Posterior cingulate gyrus (tissue), 11 donors: ENCODE data around the gene NACA2.
"Not testable (repeated sequence)": the region's sequence is repeated elsewhere in the genome, so short reads cannot be mapped to it uniquely, and the experiment has no call there.

ENCODE experiments used
- DNase-seq, 10 donors: peaks; one replicate each; pipeline versions ENCODE4 v3.0.0 to v3.0.0-alpha.2; 2020 to 2021; ENCODE audit warnings: mixed read lengths in 3 of 10
- intact Hi-C: fragments of 100-400 bp; cut with DNase I; formaldehyde crosslinking; loops from one replicate; pipeline ENCODE4 v1.15.1; 2023

The NACA2 gene

GRCh38 chr17:61591018-61591417 is at the start of gene NACA2:
TSS of gene NACA2 (minus strand) at chr17:61591219. CDS start at chr17:61591180, 39 bp downstream.
- intact Hi-C loops: no loop called here
- no peak for DNase-seq

- DNase-seq: no peak
- intact Hi-C loops: no loop called here
Measured at GRCh38 chr17:61639818-61640217, 48.8 kb upstream of the NACA2 start.

- no peak for DNase-seq
- intact Hi-C loops: no loop called here
Measured at GRCh38 chr17:61638087-61638486, 47.1 kb upstream of the NACA2 start.

GRCh38 chr17:61635913-61636432 is 45.0 kb upstream of the NACA2 start:
- peak in 1 of 10 donors; percentile 9 for DNase-seq
- intact Hi-C loops: no loop called here

- intact Hi-C loops: no loop called here
- no peak for DNase-seq
Measured at GRCh38 chr17:61634942-61635538, 44.0 kb upstream of the NACA2 start.

- intact Hi-C loops: no loop called here
- DNase-seq: no peak
Measured at GRCh38 chr17:61634011-61634539, 43.1 kb upstream of the NACA2 start.

- no peak for DNase-seq
- intact Hi-C loops: no loop called here
Measured at GRCh38 chr17:61632826-61633225, 41.8 kb upstream of the NACA2 start.

- no peak for DNase-seq
- intact Hi-C loops: no loop called here
Measured at GRCh38 chr17:61631800-61632199, 40.8 kb upstream of the NACA2 start.

- intact Hi-C loops, DNase-seq: not testable (repeated sequence)
Measured at GRCh38 chr17:61628158-61628557, 37.1 kb upstream of the NACA2 start.

GRCh38 chr17:61627658-61628057 is 36.6 kb upstream of the NACA2 start:
- DNase-seq: no peak
- intact Hi-C loops: no loop called here

- intact Hi-C loops: no loop called here
- DNase-seq: no peak
Measured at GRCh38 chr17:61627125-61627524, 36.1 kb upstream of the NACA2 start.

- intact Hi-C loops: no loop called here
- DNase-seq: no peak
Measured at GRCh38 chr17:61625564-61625963, 34.5 kb upstream of the NACA2 start.

GRCh38 chr17:61624951-61625350 is 33.9 kb upstream of the NACA2 start:
- no peak for DNase-seq
- intact Hi-C loops: no loop called here

GRCh38 chr17:61621317-61621716 is 30.3 kb upstream of the NACA2 start:
- intact Hi-C loops: no loop called here
- no peak for DNase-seq

- DNase-seq: no peak
- intact Hi-C loops: no loop called here
Measured at GRCh38 chr17:61619953-61620352, 28.9 kb upstream of the NACA2 start.

GRCh38 chr17:61619493-61619892 is 28.5 kb upstream of the NACA2 start:
- intact Hi-C loops: no loop called here
- no peak for DNase-seq

GRCh38 chr17:61618950-61619349 is 27.9 kb upstream of the NACA2 start:
- intact Hi-C loops: no loop called here
- DNase-seq: no peak

- no peak for DNase-seq
- intact Hi-C loops: no loop called here
Measured at GRCh38 chr17:61617330-61617729, 26.3 kb upstream of the NACA2 start.

GRCh38 chr17:61616783-61617182 is 25.8 kb upstream of the NACA2 start:
- DNase-seq: no peak
- intact Hi-C loops: no loop called here

GRCh38 chr17:61614219-61614618 is 23.2 kb upstream of the NACA2 start:
- intact Hi-C loops: no loop called here
- DNase-seq: no peak

GRCh38 chr17:61611323-61611722 is 20.3 kb upstream of the NACA2 start:
- intact Hi-C loops: no loop called here
- DNase-seq: no peak

GRCh38 chr17:61605692-61606091 is 14.7 kb upstream of the NACA2 start:
- no peak for DNase-seq
- intact Hi-C loops: no loop called here

- no peak for DNase-seq
- intact Hi-C loops: no loop called here
Measured at GRCh38 chr17:61601297-61601696, 10.3 kb upstream of the NACA2 start.
